GM21367 (cell line): ENCODE results near the gene ONECUT3.
"Not testable (repeated sequence)": the region's sequence is repeated elsewhere in the genome, so short reads cannot be mapped to it uniquely, and the experiment has no call there.

ENCODE experiments used
- ATAC-seq: cut with Tn5 transposase; IDR thresholded peaks from one replicate; pipeline ENCODE4 v1.9.1; 2021; ENCODE audit not compliant: unreplicated experiment

The ONECUT3 gene

DNA sequence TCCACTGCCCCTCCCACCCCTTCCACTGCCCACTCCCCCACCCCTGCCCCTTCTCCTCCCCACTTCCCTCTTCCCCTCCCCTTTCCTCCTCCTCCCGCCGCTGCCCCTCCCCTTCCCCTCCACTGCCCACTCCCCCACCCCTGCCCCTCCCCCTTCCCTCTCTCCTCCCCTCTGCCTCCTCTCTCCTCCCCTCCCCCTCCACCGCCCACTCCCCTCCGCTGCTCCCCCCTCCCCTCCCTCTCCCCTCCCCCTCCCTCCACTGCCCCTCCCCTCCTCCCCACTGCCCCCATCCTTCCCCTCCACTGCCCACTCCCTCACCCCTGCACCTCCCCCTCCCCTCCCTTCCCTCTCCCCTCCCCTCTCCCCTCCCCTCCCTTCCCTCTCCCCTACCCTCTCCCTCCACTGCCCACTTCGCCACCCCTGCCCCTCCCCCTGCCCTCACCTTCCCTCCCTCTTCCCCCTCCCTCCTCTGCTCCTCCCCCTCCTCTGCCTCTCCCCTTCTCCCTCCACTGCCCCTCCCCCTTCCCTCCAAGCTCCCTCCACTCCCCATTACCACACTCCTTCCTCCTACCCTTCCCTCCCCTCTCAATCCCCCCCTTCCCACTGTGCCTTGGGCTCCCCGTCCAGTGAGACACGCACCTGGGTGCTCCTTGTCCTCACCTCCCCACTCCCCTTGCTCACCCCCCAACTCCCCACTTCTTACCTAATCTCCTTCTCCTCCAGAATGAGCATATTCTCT lies 36.9 kb downstream of the ONECUT3 start:
- no peak for ATAC-seq

DNA sequence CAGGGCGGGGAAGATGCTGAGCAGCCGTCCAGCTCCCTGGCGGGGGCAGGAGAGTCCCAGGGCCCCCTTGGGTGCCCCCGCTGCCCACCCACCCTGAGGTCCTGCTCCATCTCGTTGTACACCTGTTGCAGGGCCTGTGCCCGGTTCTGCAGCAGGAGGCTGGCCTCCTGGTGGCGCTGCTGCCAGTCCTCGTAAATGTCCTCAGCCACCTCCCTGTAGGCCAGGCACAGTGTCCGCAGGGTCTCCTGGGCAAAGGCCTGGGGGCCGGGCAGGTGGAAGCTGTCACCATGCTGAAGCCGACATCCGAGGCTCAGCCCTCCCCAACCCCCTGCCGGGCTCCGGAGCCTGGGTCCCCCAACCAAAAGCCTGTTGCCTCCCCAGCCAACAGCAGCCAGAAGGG lies 38.6 kb downstream of the ONECUT3 start:
- ATAC-seq: no peak

DNA sequence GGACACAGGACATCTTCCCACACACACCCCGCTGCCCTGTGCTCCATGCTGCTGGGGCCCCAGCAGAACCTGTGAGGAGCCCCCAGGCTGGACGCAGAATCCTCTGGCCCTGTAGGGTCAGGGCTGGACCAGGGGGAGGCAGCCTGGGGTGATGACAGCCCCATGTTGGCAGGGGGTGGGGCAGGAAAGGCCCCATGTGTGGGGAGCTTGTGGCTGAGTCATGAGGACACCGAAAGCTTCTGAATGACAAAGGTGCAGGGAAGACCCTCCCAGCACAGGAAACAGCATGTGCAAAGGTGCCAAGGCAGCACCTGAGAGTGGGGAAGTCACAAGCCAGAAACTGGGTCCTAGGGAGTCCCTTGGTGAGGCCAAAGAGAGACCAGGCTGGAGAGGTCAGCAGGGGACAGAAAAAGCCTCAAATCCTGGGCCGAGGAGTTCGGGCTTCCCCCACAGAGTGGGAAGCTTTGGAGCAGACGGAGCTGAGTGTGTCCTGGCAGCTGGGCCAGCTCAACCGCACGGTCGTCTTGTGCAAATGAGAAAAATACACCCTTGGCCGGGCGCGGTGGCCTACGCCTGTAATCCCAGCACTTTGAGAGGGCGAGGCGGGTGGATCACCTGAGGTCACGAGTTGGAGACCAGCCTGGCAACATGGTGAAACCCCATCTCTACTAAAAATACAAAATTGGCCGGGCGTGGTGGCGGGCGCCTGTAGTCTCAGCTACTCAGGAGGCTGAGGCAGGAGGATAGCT lies 41.3 kb downstream of the ONECUT3 start:
- no peak for ATAC-seq

DNA sequence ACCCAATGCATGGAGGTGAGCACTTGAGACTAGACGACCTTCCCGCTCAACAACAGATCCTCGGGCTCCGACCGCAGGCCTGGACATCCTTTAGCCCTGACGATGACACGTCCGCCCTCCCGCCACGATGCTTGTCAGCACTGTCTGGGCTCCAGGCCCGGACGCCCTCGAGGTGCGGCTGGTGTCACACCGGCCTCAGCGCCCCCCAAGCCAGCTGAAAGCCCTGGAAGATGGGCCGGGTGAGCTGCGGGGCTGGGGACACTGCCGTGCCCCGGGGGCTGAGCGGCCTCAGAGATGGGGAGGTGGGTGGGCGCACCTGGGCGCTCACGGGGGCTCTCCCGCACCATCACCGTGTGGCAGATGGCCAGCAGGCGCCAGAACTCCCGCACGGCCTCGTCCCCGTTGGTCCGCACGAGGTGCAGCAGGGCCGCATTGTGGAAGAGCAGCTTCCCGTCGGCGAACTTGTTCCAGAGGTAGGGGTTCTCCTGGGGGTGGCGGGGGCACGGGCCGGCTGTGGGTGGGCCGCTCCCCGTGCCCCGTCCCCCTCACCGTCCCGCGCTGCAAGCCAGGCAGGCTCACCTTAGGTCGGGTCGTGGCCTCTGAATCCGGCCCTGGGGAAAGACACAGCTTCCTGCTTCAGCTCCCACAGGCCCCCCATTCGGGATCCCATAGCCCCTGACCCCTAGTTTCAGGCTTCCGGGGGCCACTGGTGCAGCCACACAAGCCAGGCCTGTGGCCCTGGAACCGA lies 43.3 kb downstream of the ONECUT3 start:
- no peak for ATAC-seq

DNA sequence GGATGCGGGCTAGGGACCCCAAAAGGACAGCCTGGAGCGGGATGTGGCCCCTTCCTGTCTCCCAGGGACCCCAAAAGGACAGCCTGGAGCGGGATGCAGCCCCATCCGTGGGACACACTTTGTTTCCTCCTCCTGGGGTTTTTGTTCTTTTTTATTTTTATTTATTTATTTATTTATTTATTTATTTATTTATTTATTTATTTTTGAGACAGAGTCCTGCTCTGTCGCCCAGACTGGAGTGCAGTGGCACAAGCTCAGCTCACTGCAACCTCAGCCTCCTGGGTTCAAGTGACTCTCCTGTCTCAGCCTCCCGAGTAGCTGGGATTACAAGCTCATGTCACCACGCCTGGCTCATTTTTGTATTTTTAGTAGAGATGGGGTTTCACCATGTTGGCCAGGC lies 44.0 kb downstream of the ONECUT3 start:
- ATAC-seq: not testable (repeated sequence)

DNA sequence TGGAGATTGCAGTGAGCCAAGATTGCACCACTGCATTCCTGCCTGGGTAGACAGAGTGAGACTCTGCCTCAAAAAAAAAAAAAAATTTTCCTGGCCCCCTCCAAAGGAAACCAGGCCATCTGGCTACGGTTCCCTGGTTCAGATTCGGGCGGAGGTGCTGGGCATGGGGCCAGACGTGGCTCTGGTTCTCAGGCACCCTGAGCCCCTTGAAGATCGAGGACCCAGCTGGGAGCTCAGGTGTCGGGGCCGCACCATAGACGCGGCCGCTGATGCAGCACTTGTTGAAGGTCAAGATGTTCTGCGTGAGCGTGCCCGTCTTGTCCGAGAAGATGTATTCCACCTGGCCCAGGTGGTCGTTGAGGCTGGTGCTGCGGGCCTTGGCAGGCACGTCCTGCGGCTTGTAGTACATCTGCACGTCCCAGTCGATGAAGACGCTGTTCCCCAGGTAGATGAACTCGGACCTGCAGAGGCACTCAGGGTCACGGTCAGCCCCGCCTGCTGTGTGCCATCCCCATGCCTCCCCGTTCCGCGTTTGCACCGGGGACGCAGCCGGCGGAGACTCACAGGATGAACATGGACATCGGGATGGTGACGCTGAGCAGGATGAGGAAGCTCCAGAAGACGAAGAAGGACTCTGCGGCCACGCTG lies 46.5 kb downstream of the ONECUT3 start:
- no peak for ATAC-seq

DNA sequence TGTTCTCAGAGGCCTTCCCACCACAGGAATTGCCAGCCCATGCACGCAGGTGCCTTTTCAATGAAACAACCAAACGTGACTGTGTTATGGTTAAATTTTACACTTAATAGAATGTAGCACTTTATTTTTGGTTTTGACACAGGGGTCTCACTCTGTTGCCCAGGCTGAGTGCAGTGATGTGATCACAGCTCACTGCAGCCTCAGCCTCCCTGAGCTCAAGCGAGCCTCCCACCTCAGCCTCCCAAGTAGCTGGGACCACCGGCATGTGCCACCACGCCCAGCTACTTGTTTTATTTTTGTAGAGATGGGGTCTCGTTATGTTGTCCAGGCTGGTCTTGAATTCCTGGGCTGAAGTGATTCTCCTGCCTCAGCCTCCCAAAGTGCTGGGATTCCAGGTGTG lies 51.6 kb downstream of the ONECUT3 start:
- no peak for ATAC-seq

DNA sequence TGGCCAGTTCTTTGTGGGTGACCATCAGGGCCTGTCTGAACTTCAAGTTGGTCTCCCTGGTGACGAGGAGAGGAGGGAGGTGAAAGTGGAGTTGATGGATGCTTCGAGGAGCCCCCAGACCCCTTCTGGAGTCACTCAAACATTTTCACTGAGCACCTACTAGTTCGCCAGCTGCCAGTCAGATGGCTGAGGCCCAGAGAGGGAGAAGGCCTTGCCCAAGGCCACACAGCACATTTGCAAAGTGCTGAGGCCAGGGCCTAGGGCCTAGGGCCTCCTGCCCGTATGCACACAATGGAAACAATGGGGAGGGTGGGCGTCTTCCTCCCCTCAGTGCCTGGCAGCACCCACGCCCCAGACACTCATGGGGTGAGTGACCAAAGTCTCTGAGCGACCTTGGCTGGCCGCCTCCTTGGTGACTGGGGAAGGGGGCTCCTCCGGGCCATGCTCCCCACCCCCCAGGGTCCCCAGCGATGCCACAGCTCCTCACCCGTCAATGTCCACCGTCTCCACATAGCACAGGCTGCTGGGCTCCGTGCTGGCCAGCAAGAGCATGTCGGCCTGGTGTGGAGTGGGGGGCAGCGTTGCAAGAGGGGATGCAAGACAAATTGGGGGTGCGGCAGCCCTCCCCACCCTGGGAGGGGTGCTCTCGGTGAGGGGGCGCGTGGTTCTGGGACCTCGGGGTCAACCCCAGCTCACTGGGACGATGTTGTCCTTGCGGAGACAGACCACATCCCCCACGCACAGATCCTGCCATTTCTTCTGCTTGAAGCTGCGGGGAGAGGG lies 52.3 kb downstream of the ONECUT3 start:
- ATAC-seq: no peak

DNA sequence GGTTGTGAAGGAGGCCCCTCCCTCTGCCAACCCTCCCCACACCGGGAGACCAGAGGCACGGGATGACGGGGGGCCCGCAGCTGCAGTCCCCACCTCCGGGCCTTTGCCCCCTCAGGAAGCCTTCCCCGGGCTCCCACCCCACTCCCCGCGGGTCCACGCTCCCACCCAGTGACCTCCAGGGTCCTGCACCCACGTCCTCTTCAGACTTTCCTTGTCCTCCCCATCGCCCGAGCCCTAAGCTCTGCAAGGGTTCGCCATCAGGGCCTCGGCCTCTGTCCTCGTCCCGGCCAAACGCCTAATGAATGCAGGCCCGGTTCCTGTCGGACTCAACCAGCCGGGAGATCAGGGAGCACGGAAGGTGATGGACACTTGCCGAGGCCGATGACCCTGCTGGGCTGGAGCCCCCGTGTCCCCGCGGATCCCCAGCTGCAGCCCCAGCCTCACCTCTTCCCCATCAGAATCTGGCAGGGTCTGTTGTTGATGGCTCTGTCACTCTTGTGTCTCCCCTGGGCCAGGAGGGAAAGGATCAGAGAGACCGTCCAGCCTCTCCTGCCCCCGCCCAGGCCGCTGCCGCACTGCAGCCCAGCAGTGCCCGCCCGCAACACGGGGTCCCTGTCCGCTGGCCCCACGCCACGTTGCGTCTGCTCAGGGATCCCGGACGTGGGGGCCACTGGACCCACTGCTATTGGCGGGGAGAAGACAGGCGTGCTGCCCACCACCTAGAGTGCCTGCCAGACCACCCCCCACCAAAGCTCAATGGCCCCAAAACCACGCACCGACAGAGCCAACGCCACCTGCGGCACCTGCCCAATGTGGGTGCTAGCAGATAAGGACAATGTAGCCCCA lies 53.1 kb downstream of the ONECUT3 start:
- ATAC-seq: no peak

DNA sequence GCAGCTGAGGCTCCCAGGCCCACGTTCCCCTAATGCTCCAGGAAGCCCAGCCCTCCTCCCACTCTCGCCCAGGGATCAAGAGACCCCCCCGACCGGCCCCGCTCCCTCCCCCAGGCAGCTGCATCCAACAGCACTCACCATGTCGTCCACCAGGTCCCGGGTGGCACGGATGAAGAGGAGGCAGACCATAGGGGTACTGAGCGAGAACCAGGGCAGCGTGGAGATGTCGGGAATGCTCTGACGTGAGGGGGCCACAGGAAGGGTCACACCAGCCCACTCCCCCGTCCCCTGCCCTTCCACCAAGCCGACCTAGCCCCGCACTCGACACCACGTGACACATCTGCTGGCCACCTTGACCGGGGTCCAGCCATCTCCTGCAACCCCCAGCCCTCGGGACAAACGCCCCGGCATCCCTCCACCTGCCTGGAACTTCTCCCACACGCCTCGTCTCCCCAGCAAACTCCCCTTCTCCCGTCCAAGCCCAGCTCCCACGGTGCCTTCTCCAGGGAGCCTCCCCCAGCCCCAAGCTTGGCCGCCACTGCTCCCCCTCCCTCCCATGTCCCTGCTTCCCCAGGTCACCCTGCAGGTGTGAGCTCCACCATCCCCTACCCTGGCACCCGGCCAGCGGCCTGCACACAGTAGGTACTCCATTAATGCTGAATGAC lies 53.9 kb downstream of the ONECUT3 start:
- ATAC-seq: no peak

DNA sequence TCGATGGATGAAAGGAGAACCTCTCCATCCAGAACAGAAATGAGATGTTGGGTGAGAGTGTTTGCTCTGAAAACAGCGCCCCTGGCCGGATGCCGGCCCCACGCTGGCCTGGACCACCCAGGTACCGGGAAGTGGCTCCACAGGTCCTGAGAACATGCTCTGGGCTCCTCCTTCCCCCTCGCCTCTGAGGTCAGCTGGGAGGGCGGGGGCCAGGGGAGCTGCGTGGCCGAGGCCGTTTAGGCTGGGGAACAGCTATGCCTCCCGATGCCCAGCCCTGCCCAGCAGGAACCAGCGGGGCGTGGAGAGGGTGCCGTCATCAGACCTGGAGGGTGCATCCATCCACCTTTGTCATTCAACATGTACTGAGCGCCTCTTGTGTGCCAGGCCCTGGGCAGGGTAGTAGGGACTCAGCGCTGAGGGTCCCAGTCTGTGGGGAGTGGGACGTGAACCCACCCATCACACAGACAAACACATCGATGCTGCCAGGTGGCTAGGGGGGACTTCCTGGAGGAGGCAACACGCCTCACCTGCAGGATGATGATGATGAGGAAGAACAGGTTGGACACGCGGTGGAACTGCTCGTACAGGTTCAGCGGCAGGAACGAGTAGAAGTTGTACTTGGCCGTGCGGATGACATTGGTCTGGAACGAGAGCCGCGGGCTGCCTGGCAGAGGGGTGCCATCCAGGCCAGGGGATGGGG lies 54.5 kb downstream of the ONECUT3 start:
- no peak for ATAC-seq

DNA sequence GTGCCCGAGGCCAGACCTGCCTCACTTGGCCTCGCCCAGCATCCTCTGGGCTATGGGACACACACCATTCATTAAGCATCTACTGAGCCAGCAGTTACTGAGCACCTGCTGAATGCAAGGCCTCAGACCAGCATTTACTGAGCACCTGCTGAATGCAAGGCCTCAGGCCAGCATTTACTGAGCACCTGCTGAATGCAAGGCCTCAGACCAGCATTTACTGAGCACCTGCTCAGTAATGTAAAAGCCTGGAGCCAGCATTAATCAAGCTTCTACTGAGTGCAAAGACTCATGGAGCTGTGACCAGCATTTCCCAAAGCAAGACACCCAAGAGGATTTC lies 55.1 kb downstream of the ONECUT3 start:
- ATAC-seq: no peak

DNA sequence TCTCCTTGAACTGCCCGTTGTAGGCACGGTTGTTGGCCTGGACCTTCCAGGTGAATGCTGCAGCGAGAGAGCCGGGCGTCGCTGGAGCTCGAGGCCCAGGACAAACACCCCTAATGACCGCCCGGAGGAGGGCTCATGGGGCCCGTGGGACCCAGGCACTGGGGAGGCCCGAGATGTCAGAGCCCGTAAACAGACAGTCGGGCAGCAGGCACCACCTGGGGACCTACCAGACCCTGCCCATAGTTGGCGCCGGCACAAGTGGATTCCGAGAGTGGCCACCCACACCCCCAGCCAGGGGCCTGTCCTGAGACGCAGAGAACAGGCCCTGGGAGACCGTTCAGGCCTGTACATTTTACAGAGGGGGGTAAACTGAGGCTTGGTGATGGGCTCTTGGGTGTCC lies 56.4 kb downstream of the ONECUT3 start:
- no peak for ATAC-seq

DNA sequence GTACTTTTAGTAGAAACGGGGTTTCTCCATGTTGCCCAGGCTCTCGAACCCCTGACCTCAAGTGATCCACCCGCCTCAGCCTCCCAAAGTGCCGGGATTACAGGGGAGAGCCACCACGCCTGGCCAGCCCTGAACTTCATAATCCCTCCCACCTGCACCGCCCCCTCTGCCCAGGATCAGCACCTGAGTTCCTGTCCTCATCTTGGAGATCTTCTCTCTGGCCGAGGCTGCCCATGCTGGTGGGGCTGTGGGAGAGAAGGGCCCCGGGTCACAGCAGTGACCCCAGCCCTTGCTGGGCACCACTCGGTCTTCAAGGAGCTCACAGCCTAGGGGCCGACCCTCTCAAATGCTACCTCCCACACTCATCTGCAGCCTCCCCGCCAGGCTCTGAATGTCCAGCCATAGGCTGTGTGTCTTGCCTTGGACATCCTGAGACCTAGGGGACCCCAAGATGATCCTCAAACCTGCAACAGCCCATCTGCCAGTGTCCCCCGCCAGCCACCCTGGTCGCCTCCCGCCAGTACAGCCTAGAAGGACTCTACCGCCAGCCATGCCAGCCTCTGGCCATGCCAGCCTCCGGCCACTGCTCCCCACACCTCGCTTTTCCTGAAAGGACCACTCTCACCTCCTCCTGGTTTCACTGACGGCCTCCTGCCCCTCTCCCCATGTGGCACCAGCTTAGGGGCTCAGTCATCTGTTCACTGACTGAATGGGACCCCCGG lies 57.3 kb downstream of the ONECUT3 start:
- ATAC-seq: no peak

DNA sequence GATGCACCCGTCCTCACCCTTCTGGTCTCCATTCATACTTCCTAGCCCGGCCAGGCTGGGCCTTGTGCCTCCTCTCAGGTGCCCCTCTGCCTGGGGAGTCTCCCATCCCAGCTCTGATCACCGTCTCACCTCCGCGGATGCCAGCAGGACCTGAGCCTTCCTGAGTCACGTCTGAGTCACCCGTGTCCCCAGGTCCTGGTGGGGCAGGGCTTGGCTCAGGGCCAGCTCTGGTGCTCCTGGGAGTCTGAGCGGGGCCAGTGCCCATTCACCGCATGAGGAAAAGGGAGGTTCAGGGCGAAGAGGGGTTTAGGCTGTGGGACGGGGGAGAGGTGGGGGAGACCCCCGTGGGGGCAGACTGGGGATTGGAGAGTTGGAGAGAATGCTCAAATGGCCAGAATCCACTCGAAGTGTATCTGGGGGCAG lies 58.2 kb downstream of the ONECUT3 start:
- ATAC-seq: no peak

DNA sequence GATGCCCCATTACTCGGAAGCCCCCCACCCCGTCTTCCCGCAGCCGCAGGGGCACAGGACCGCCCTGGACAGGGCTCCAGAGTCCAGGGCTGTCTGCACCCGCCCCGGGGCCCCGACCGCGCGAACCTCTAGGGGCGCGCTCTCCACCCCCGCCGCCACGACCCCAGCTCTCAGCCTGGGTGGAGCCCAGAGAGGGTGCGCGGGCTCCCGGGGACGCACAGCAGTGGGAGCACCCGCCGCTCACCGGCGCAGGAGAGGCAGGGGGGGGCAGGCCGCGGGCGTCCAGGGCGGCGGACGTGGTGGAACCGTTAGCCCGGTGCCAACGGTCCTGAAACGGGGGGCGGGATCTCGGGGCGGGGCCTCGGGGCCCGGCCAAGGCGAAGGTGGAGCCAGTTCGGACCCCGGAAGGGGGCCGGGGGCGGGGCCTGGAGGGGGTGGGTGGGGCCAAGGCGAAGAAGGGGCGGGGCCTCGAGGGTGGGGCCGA lies 58.7 kb downstream of the ONECUT3 start, which contains the start of gene ATP8B3:
TSS of gene ATP8B3 (minus strand) at position 335 of the 484 bp plus-strand sequence. CDS start 540 bp downstream, outside the sequence.
- ATAC-seq: no peak

DNA sequence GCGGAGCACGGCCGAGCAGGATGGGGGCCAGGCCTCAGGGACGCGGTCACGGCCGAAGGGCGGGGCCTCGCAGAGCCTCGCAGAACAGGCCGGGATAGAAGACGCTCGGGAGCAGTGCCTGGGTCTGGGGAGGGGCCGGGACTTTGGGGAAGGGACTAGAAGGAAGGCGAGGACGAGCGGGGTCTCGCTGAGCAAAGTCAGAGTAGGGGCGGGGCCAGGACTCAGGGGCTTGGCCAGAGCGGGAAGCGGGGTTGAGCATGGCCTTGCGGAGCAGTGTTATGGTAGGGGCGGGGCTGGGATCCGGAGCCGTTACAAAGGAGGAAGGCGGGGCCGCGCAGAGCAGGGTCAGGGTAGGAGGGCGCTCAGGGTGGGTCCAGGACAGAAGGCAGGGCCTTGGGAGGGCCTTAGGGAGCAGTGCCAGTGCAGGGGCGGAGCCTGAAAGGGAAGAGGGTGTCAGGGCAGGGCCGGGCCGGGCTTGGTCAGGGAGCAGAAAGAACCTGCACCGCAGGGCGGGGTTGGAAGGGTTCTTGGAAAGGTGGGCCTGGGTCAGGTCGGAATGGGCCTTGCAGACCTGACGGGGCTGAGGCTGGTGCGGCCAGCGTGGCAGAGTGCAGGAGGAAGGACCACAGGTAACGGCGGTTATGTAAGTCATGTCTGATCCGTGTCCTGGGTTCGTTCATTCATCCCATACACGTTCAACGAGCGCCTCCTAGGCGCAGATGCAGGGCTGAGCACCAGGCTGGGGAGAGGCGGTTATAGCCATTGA lies 59.3 kb downstream of the ONECUT3 start:
- peak; percentile 70 for ATAC-seq
